Measurements from ENCODE around the gene HINT3.

DNA sequence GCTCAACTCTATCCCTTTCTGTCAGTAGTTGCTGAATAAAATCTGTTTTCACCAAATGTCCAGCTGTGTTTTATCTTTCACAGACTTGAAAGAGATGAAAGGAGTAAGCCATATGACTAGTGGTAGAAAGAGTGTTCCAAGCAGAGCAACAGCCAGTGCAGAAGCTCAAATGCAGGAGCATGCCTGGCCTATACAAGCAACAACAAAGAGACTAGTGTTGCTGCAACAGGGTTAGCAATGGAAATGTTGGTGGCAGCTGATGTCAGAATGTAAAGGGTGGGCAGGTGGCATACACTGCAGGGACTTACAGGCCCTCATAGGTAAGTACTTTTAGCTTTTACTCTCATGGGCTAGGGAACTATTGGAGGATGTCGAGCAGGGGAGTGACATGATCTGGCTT, 5.2 kb upstream of the HINT3 start:
- no peak for TF ChIP-seq CTCF (IDR thresholded peaks at IDR 0.05)
- TF ChIP-seq POLR2AphosphoS5 (IDR thresholded peaks at IDR 0.05) = no peak
- TF ChIP-seq POLR2A (IDR thresholded peaks at IDR 0.05) = no peak
- no peak for TF ChIP-seq EP300 (IDR thresholded peaks at IDR 0.05)

All from suprapubic skin (tissue), 4 donors.